Spleen (tissue), 11 donors: ENCODE data around the gene GNAI3. TPM values are rescaled to one million over a fixed set of nuclear protein-coding genes. Genes with fewer than 3 reads are reported as not detected.

ENCODE experiments used
- DNase-seq: peaks from one replicate; pipeline ENCODE4 v3.0.0-alpha.2; 2020
- H3K27ac ChIP-seq, 8 donors: fragments of 200-600 bp; sonication (generic) in 7 of 8; 1 replicate in 4 of 8; 2 replicates in 4 of 8; pipeline versions ENCODE4 v1.5.0 to v1.8.0; 2016 to 2021; ENCODE audit warnings: inconsistent platforms in 4 of 8, mild to moderate bottlenecking in 4 of 8, moderate library complexity in 1 of 8
- H3K27me3 ChIP-seq, 7 donors: fragments of 200-600 bp; sonication (generic) in 6 of 7; replicated peaks in 1 of 7; 1 replicate in 4 of 7; 2 replicates in 3 of 7; pipeline versions ENCODE4 v1.5.0 to v1.8.0; 2016 to 2021; ENCODE audit warnings: inconsistent platforms in 3 of 7, mild to moderate bottlenecking in 1 of 7
- H3K36me3 ChIP-seq, 6 donors: fragments of 200-600 bp; sonication (generic) in 5 of 6; 1 replicate in 4 of 6; 2 replicates in 2 of 6; pipeline versions ENCODE4 v1.5.0 to v1.8.0; 2016 to 2021; ENCODE audit warnings: inconsistent platforms in 2 of 6
- H3K4me1 ChIP-seq, 6 donors: fragments of 200-600 bp; sonication (generic) in 5 of 6; 1 replicate in 3 of 6; 2 replicates in 3 of 6; pipeline versions ENCODE4 v1.5.0 to v1.8.0; 2016 to 2021; ENCODE audit warnings: inconsistent platforms in 3 of 6
- H3K4me3 ChIP-seq, 8 donors: fragments of 200-600 bp; sonication (generic) in 7 of 8; 1 replicate in 4 of 8; 2 replicates in 4 of 8; pipeline versions ENCODE4 v1.5.0 to v1.8.0; 2016 to 2021; ENCODE audit warnings: inconsistent platforms in 4 of 8, mild to moderate bottlenecking in 4 of 8, moderate library complexity in 2 of 8
- H3K9me3 ChIP-seq, 8 donors: fragments of 200-600 bp; sonication (generic) in 7 of 8; 1 replicate in 4 of 8; 2 replicates in 4 of 8; pipeline versions ENCODE4 v1.5.0 to v1.8.0; 2016 to 2021; ENCODE audit warnings: inconsistent platforms in 4 of 8
- CTCF ChIP-seq, 11 experiments: fragments of 200-600 bp in 7 of 11; fragments of 450-650 bp in 4 of 11; sonication (generic) in 4 of 11; IDR thresholded peaks in 8 of 11; conservative IDR thresholded peaks in 3 of 11; 1 replicate in 7 of 11; 2 replicates in 4 of 11; pipeline versions ENCODE4 v1.4.0 to v1.8.0; 2016 to 2021; ENCODE audit warnings: antibody characterized with exemption in 11 of 11, inconsistent platforms in 4 of 11, mild to moderate bottlenecking in 1 of 11
- POLR2AphosphoS5 ChIP-seq, 3 donors: sonication (generic); formaldehyde crosslinking; IDR thresholded peaks; one replicate each; pipeline ENCODE4 v1.5.1; 2017; ENCODE audit warnings: antibody characterized with exemption in 3 of 3
- WGBS, 5 donors: extraction: QIAGEN DNeasy Blood & Tissue Kit in 3 of 5; methylation state at CpG; one replicate each; pipeline versions ENCODE4 v1.1.5 to v1.1.7; 2013 to 2018; 5-methylcytosine and 5-hydroxymethylcytosine counted together
- intact Hi-C: fragments of 100-400 bp; cut with DNase I; formaldehyde crosslinking; loops from one replicate; pipeline ENCODE4 v1.15.0; 2023; ENCODE audit warnings: low total_unique reads
- polyA plus RNA-seq, 3 donors: library from polyadenylated mRNA; stranded (reverse); fragments of 200-250 nt; gene quantifications; one replicate each; pipeline ENCODE4 v1.2.1, GENCODE V29; 2013
- small RNA-seq, 4 donors: library from RNA; depleted of rRNA; stranded (forward); fragments of <200 nt; gene quantifications; one replicate each; pipeline ENCODE3, GENCODE V24; 2016
- total RNA-seq, 7 donors: library from RNA; depleted of rRNA in 3 of 7; stranded (reverse); fragments of >200 nt in 3 of 7; fragmentation: NEBNext Ultra II Directional in 4 of 7; extraction: Animal tissue kit (Norgen Biotek cat#: 25700) in 4 of 7; gene quantifications; one replicate each; pipeline versions ENCODE4 v1.1.0 to v1.2.1, GENCODE V29; 2016 to 2021
- donor health status: healthy with polysubstance abuse.
- donor health status: DM: no; HTN: no; CAD: no; lungs with moderate emphysema.
- donor health status: DM: no; HTN: no; CAD: no.
- donor health status: Bipolar disorder and iron deficiency.
- donor health status: healthy.
- donor health status: DM: no; HTN: no; CAD: no.
- donor health status: DM: yes; HTN: yes; CAD: no.

The GNAI3 gene
- total and polyA plus RNA-seq, 10 donors, result 1.8 to 11.4 (median 9.2) TPM

GRCh38 chr1:109667452-109668122 is 119.2 kb downstream of the GNAI3 start, which contains the start of gene GSTM2:
GSTM2 (plus strand) TSS chr1:109668057; CDS start chr1:109668116, 59 bp downstream.
- intact Hi-C loops, result no loop called here
- TF ChIP-seq CTCF (IDR thresholded peaks at IDR 0.05 in 8 of 11, conservative IDR thresholded peaks at IDR 0.05 in 3 of 11) (no peak), POLR2AphosphoS5 (IDR thresholded peaks at IDR 0.05) (peak; percentile 41 to 75 (median 69))
- H3K27ac ChIP-seq, result peak within 1 kb of the TSS in 2 of 8 donors; percentile 37 to 59
- peaks cover 0 to 15% (median under 1%) of the 10 kb centered on the region in 6 donors for H3K36me3 ChIP-seq
- DNase-seq, result peak; percentile 95
- H3K4me3 ChIP-seq, result peak within 1 kb of the TSS; percentile 31 to 77 (median 46)
- no peaks in the 10 kb centered on the region for H3K9me3 ChIP-seq
- WGBS, 5 donors, result 14 to 18% (median 16%) methylated on average over 22 of the region's 22 CpGs
- H3K4me1 ChIP-seq, result peaks cover 0 to 21% (median 14%) of the 10 kb centered on the region in 6 donors
- H3K27me3 ChIP-seq, result no peaks in the 10 kb centered on the region

Small RNA genes lying within 50 kb of the gene (small RNA-seq; reads per million reads assigned to genes)
- gene RNU6V, result 0 reads per million in 4 donors

Other genes starting within 250 kb of the GNAI3 start
- gene MYBPHL, start 241.6 kb upstream of the GNAI3 start, total RNA-seq, result not detected
- not detected for gene MYBPHL, start 241.6 kb upstream of the GNAI3 start, polyA plus RNA-seq
- gene SORT1, start 150.7 kb upstream of the GNAI3 start, total RNA-seq, result 10 to 100 TPM; 33.5 to 63.9 (median 43.6) TPM
- gene SORT1, start 150.7 kb upstream of the GNAI3 start, polyA plus RNA-seq, result 1 to 10 TPM; 2.0 to 6.0 (median 3.5) TPM
- gene PSMA5, start 122.2 kb upstream of the GNAI3 start, total RNA-seq, result 10 to 100 TPM; 29.9 to 87.0 (median 62.2) TPM
- 10 to 100 TPM; 35.8 to 63.9 (median 61.2) TPM for gene PSMA5, start 122.2 kb upstream of the GNAI3 start, polyA plus RNA-seq
- 1 to 10 TPM in 5 of 7 donors, under 1 TPM in 2; 0.46 to 2.5 (median 1.3) TPM for gene SYPL2, start 82.1 kb upstream of the GNAI3 start, total RNA-seq
- under 1 TPM; 0.26 to 0.51 (median 0.41) TPM for gene SYPL2, start 82.1 kb upstream of the GNAI3 start, polyA plus RNA-seq
- gene ATXN7L2, start 64.7 kb upstream of the GNAI3 start, total RNA-seq, result 10 to 100 TPM in 2 of 7 donors, 1 to 10 TPM in 5; 7.9 to 11.9 (median 8.7) TPM
- 10 to 100 TPM in 2 of 3 donors, 1 to 10 TPM in 1; 7.1 to 16.8 (median 12.2) TPM for gene ATXN7L2, start 64.7 kb upstream of the GNAI3 start, polyA plus RNA-seq
- 10 to 100 TPM in 6 of 7 donors, 1 to 10 TPM in 1; 8.6 to 17.6 (median 13.7) TPM for gene CYB561D1, start 54.5 kb upstream of the GNAI3 start, total RNA-seq
- 1 to 10 TPM; 4.5 to 8.0 (median 6.0) TPM for gene CYB561D1, start 54.5 kb upstream of the GNAI3 start, polyA plus RNA-seq
- gene AMIGO1, start 38.9 kb upstream of the GNAI3 start, total RNA-seq, result 1 to 10 TPM; 3.7 to 8.5 (median 6.0) TPM
- gene AMIGO1, start 38.9 kb upstream of the GNAI3 start, polyA plus RNA-seq, result under 1 TPM; 0.57 to 0.99 (median 0.67) TPM
- gene GPR61, start 8.7 kb upstream of the GNAI3 start, total RNA-seq, result not detected
- not detected for gene GPR61, start 8.7 kb upstream of the GNAI3 start, polyA plus RNA-seq
- under 1 TPM in 2 of 7 donors, not detected in 5; 0.59 to 0.92 TPM for gene GNAT2, start 71.0 kb downstream of the GNAI3 start, total RNA-seq
- gene GNAT2, start 71.0 kb downstream of the GNAI3 start, polyA plus RNA-seq, result under 1 TPM in 1 of 3 donors, not detected in 2; 0.08 TPM
- 100 to 1,000 TPM; 112 to 193 (median 170) TPM for gene AMPD2, start 71.2 kb downstream of the GNAI3 start, total RNA-seq
- 10 to 100 TPM; 25.2 to 66.1 (median 60.3) TPM for gene AMPD2, start 71.2 kb downstream of the GNAI3 start, polyA plus RNA-seq
- 10 to 100 TPM; 23.4 to 53.8 (median 33.8) TPM for gene GSTM4, start 107.5 kb downstream of the GNAI3 start, total RNA-seq
- 10 to 100 TPM; 14.8 to 37.8 (median 16.5) TPM for gene GSTM4, start 107.5 kb downstream of the GNAI3 start, polyA plus RNA-seq
- gene GSTM2, start 119.4 kb downstream of the GNAI3 start, total RNA-seq, result 100 to 1,000 TPM in 1 of 7 donors, 10 to 100 TPM in 6; 34.8 to 100 (median 52.2) TPM
- 10 to 100 TPM; 26.2 to 80.9 (median 67.9) TPM for gene GSTM2, start 119.4 kb downstream of the GNAI3 start, polyA plus RNA-seq
- 10 to 100 TPM in 4 of 7 donors, not detected in 3; 40.8 to 98.6 (median 65.9) TPM for gene GSTM1, start 139.2 kb downstream of the GNAI3 start, total RNA-seq
- gene GSTM1, start 139.2 kb downstream of the GNAI3 start, polyA plus RNA-seq, result 10 to 100 TPM in 2 of 3 donors, under 1 TPM in 1; 0.47 to 74.4 (median 41.6) TPM
- gene GSTM5, start 163.6 kb downstream of the GNAI3 start, total RNA-seq, result 10 to 100 TPM in 1 of 7 donors, 1 to 10 TPM in 6; 1.4 to 13.1 (median 3.7) TPM
- 1 to 10 TPM; 2.8 to 4.2 (median 3.4) TPM for gene GSTM5, start 163.6 kb downstream of the GNAI3 start, polyA plus RNA-seq
- gene GSTM3, start 192.4 kb downstream of the GNAI3 start, total RNA-seq, result 10 to 100 TPM in 6 of 7 donors, 1 to 10 TPM in 1; 8.9 to 42.4 (median 21.9) TPM
- 10 to 100 TPM; 11.2 to 44.0 (median 16.9) TPM for gene GSTM3, start 192.4 kb downstream of the GNAI3 start, polyA plus RNA-seq
- 1 to 10 TPM in 1 of 7 donors, not detected in 6; 1.2 TPM for gene EPS8L3, start 215.3 kb downstream of the GNAI3 start, total RNA-seq
- gene EPS8L3, start 215.3 kb downstream of the GNAI3 start, polyA plus RNA-seq, result not detected